ENCODE data around the gene CDYL.
A peak's percentile ranks its signal among the peaks of the same experiment; 100 is the strongest.

- TF ChIP-seq CTCF (conservative IDR thresholded peaks at IDR 0.05; ENCODE audit: low read depth, low read length), result peak; percentile 77
- no peak for TF ChIP-seq EZH2 (IDR thresholded peaks at IDR 0.05; ENCODE audit: low read length, unreplicated experiment)
Observed at GRCh38 chr6:4848382-4849068, 72.3 kb downstream of the CDYL start.

Data from PC-3 (cell line).